ENCODE data around the gene DENND5B. TPM values are rescaled to one million over a fixed set of nuclear protein-coding genes. Genes with fewer than 3 reads are reported as not detected.

DENND5B gene
- total and polyA plus RNA-seq, 10 donors: 4.5 to 42.5 (median 24.6) TPM

DNA sequence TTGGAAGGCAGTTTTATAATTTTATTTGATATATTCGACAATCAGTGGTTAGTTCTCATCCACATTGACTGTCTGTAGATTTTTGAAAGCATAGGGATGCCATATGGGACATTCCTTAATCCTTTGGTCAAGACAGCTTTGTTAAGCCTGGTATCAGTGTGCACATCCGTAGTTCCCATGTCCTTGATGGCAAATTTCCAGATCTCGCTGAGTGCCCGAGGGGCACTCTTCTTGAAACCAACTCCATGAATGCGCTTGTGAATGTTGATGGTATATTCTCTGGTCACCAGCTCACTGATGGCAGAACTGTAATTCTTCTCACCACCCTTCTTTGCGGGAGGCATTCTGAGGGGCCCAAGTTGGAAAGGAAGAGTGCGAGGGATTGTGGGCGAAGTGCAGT lies 6.1 kb upstream of the DENND5B start:
- H3K4me1 ChIP-seq: peaks cover 0 to 29% (median 13%) of the 10 kb centered on the region in 6 donors
- DNase-seq: no peak
- H3K36me3 ChIP-seq: no peaks in the 10 kb centered on the region
- TF ChIP-seq POLR2A (IDR thresholded peaks at IDR 0.05) (no peak), POLR2AphosphoS5 (IDR thresholded peaks at IDR 0.05) (no peak)
- TF ChIP-seq, protein P1, sequence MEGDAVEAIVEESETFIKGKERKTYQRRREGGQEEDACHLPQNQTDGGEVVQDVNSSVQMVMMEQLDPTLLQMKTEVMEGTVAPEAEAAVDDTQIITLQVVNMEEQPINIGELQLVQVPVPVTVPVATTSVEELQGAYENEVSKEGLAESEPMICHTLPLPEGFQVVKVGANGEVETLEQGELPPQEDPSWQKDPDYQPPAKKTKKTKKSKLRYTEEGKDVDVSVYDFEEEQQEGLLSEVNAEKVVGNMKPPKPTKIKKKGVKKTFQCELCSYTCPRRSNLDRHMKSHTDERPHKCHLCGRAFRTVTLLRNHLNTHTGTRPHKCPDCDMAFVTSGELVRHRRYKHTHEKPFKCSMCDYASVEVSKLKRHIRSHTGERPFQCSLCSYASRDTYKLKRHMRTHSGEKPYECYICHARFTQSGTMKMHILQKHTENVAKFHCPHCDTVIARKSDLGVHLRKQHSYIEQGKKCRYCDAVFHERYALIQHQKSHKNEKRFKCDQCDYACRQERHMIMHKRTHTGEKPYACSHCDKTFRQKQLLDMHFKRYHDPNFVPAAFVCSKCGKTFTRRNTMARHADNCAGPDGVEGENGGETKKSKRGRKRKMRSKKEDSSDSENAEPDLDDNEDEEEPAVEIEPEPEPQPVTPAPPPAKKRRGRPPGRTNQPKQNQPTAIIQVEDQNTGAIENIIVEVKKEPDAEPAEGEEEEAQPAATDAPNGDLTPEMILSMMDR (IDR thresholded peaks at IDR 0.05 in 8 of 11, conservative IDR thresholded peaks at IDR 0.05 in 3 of 11): no peak
- H3K27ac ChIP-seq: no peak overlapping the region
- WGBS, 5 donors: 88 to 96% (median 88%) methylated on average over 8 of the region's 8 CpGs
- no peaks in the 10 kb centered on the region for H3K27me3 ChIP-seq (replicated peaks in 1 of 7)
- no peaks in the 10 kb centered on the region for H3K9me3 ChIP-seq
- no peak overlapping the region for H3K4me3 ChIP-seq
- intact Hi-C loops (cut with DNase I; ENCODE audit: low total_unique reads): no loop called here

DNA sequence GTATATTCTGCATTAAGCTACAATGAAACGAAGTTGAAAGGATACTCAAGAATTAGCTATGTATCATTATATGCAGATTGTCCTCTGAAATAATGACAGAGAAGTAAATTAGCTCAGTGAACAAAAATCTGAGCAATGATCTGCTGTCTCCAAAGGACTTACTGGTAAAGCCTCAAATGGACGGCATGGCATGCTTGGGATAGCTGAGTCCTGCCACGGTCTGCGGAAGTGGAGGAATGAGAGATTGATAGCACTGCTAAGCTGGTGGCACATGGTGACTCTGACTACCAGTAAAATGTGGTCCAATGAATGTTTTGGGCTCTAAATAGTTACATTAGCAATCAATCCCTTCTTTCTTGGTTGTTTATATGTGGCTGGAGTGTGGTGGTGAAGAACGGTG lies 3.7 kb upstream of the DENND5B start:
- H3K4me1 ChIP-seq: peaks cover 3 to 36% (median 19%) of the 10 kb centered on the region in 6 donors
- TF ChIP-seq, protein P1 (IDR thresholded peaks at IDR 0.05 in 8 of 11, conservative IDR thresholded peaks at IDR 0.05 in 3 of 11): no peak
- TF ChIP-seq POLR2AphosphoS5 (IDR thresholded peaks at IDR 0.05) (no peak), POLR2A (IDR thresholded peaks at IDR 0.05) (no peak)
- H3K27me3 ChIP-seq (replicated peaks in 1 of 7): peaks cover 0 to 23% (median 3%) of the 10 kb centered on the region in 7 donors
- intact Hi-C loops (cut with DNase I; ENCODE audit: low total_unique reads): no loop called here
- no peaks in the 10 kb centered on the region for H3K9me3 ChIP-seq
- WGBS, 5 donors: 73 to 87% (median 83%) methylated on average over 5 of the region's 5 CpGs
- no peak overlapping the region for H3K27ac ChIP-seq
- no peak for DNase-seq
- no peak overlapping the region for H3K4me3 ChIP-seq
- no peaks in the 10 kb centered on the region for H3K36me3 ChIP-seq

DNA sequence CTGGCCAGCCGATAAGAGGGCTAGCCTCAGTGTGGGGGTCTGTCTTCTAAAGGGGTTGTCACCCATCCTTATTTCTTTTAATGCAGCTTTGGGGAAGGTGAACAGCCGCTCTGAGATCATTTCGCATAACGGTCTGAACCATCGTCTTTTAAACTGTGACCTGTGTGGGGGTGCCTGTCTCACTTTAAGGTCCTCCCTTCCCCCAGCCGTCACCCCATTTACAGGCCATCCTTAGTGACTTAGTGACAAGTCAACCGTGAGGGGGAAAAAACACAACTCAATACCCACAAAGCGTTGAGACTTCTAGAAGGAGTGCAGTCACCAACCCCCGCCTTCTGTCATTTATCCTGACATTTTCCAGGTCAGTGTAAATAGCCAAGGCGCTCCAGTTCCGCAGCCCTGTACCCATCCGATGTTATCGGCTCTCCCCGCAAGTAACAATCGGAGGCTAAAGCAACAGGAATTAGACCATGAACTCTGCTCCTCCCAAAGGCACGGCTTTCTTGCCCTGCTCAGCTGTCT lies 505 bp upstream of the DENND5B start:
- 5 to 9% (median 7%) methylated on average over 16 of the region's 16 CpGs for WGBS, 5 donors

More for the DNA sequence above, 505 bp upstream of the DENND5B start:
- Histone ChIP-seq H3K27me3 (replicated peaks in 1 of 7) (peaks cover 0 to 25% (median 3%) of the 10 kb centered on the region in 7 donors), H3K9me3 (no peaks in the 10 kb centered on the region), H3K4me3 (peak overlapping the region; percentile 38 to 86 (median 82)), H3K27ac (peak overlapping the region; percentile 88 to 97 (median 96)), H3K4me1 (peaks cover 9 to 53% (median 30%) of the 10 kb centered on the region in 6 donors), H3K36me3 (no peaks in the 10 kb centered on the region)
- no peak for DNase-seq
- TF ChIP-seq, protein P1 (IDR thresholded peaks at IDR 0.05 in 8 of 11, conservative IDR thresholded peaks at IDR 0.05 in 3 of 11): no peak
- TF ChIP-seq POLR2AphosphoS5 (IDR thresholded peaks at IDR 0.05) (peak in 1 of 3 donors; percentile 23), POLR2A (IDR thresholded peaks at IDR 0.05) (peak in 1 of 3 donors; percentile 18)
- intact Hi-C loops (cut with DNase I; ENCODE audit: low total_unique reads): no loop called here
